ENCODE results near the gene HOXA6. TPM values are rescaled to one million over a fixed set of nuclear protein-coding genes. Genes with fewer than 3 reads are reported as not detected.

HOXA6 gene
- total RNA-seq, 2 experiments from 2014 or later = not detected

DNA sequence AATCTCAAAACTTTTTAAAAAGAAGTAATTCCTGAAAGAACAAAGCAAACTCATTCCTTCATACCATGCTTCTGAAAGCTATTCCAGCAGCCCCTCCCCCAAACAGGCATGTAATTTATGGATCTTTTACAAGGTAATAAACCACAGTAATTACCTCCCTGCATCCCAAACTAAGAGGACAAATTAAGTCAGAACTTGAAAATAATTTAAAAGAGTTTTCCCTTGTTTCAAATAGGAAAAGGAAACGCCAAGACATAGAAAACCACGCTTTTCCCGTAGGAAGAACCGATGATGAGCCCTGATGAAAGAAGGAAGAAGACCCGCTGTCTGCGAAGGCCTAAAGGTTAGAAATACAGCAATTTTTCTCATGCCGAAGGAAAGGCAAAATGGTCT is 25.9 kb downstream of the HOXA6 start:
- CTCF ChIA-PET = no interaction called here
- no peak overlapping the region for H3K27ac Mint-ChIP-seq
- no peaks in the 10 kb centered on the region for H3K4me1 Mint-ChIP-seq (ENCODE audit: low read depth)
- peaks cover 28% of the 10 kb centered on the region for H3K27me3 Mint-ChIP-seq
- H3K9me3 Mint-ChIP-seq = no peaks in the 10 kb centered on the region
- no peak overlapping the region for H3K4me3 Mint-ChIP-seq
- no peaks in the 10 kb centered on the region for H3K36me3 Mint-ChIP-seq (ENCODE audit: low read depth)
- Histone ChIP-seq H3K27ac (ENCODE audit: low read depth in 1 of 2, low read length in 2 of 2) (no peak overlapping the region), H3K4me3 (ENCODE audit: low read length) (no peak overlapping the region), H3K27me3 (ENCODE audit: control insufficient read depth in 1 of 2, insufficient read depth in 2 of 2, low read length in 2 of 2) (peaks cover 5 to 7% of the 10 kb centered on the region in 2 experiments), H3K9me3 (ENCODE audit: control insufficient read depth in 1 of 2, insufficient read depth in 1 of 2, low read length in 2 of 2) (peaks cover 0 to 7% of the 10 kb centered on the region in 2 experiments), H3K36me3 (ENCODE audit: insufficient read depth, low read length) (no peaks in the 10 kb centered on the region), H3K4me1 (ENCODE audit: insufficient read depth, low read length) (no peaks in the 10 kb centered on the region)
- intact Hi-C loops (cut with DNase I, micrococcal nuclease) = no loop called here
- POLR2A ChIA-PET = no interaction called here
- no peak for ATAC-seq (ENCODE audit: poor library complexity)
- DNase-seq = no peak
- TF ChIP-seq, protein P1, sequence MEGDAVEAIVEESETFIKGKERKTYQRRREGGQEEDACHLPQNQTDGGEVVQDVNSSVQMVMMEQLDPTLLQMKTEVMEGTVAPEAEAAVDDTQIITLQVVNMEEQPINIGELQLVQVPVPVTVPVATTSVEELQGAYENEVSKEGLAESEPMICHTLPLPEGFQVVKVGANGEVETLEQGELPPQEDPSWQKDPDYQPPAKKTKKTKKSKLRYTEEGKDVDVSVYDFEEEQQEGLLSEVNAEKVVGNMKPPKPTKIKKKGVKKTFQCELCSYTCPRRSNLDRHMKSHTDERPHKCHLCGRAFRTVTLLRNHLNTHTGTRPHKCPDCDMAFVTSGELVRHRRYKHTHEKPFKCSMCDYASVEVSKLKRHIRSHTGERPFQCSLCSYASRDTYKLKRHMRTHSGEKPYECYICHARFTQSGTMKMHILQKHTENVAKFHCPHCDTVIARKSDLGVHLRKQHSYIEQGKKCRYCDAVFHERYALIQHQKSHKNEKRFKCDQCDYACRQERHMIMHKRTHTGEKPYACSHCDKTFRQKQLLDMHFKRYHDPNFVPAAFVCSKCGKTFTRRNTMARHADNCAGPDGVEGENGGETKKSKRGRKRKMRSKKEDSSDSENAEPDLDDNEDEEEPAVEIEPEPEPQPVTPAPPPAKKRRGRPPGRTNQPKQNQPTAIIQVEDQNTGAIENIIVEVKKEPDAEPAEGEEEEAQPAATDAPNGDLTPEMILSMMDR (IDR thresholded peaks at IDR 0.05) = no peak

DNA sequence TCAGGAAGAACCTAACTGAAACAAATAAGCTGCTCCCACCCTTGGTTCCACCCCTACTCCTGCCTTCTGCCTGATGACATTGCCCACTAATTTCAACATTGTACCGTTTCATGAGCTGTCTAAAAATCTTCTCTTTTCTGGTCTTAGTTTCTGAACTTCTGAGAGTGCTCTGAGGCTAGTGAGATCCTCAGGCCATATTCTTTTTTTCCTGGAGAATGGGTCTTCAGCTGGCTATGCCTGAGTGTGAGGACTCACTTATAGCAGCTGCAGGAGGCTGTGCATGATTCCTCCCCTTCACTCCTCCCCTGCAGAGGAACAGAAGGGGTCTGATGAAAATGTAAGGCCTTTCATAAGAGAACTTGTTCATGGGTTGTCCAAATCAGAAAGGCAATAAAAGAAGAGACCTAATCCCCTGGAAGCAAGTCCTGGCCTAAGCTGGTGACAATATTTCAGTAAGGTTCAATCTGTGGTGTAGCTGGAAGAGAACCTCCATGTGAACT is 28.1 kb downstream of the HOXA6 start:
- Mint-ChIP-seq H3K36me3 (ENCODE audit: low read depth) (no peaks in the 10 kb centered on the region), H3K4me3 (no peak overlapping the region), H3K27me3 (peaks cover 24% of the 10 kb centered on the region), H3K27ac (no peak overlapping the region), H3K9me3 (no peaks in the 10 kb centered on the region), H3K4me1 (ENCODE audit: low read depth) (no peaks in the 10 kb centered on the region)
- Histone ChIP-seq H3K4me3 (ENCODE audit: low read length) (no peak overlapping the region), H3K9me3 (ENCODE audit: control insufficient read depth in 1 of 2, insufficient read depth in 1 of 2, low read length in 2 of 2) (peaks cover 0 to 15% of the 10 kb centered on the region in 2 experiments), H3K36me3 (ENCODE audit: insufficient read depth, low read length) (no peaks in the 10 kb centered on the region), H3K4me1 (ENCODE audit: insufficient read depth, low read length) (no peaks in the 10 kb centered on the region), H3K27me3 (ENCODE audit: control insufficient read depth in 1 of 2, insufficient read depth in 2 of 2, low read length in 2 of 2) (peaks cover 0 to 2% of the 10 kb centered on the region in 2 experiments), H3K27ac (ENCODE audit: low read depth in 1 of 2, low read length in 2 of 2) (no peak overlapping the region)
- DNase-seq (no peak), ATAC-seq (ENCODE audit: poor library complexity) (no peak)
- ChIA-PET CTCF (no interaction called here), POLR2A (no interaction called here)
- intact Hi-C loops (cut with DNase I, micrococcal nuclease) = no loop called here
- TF ChIP-seq, protein P1 (IDR thresholded peaks at IDR 0.05) = no peak

DNA sequence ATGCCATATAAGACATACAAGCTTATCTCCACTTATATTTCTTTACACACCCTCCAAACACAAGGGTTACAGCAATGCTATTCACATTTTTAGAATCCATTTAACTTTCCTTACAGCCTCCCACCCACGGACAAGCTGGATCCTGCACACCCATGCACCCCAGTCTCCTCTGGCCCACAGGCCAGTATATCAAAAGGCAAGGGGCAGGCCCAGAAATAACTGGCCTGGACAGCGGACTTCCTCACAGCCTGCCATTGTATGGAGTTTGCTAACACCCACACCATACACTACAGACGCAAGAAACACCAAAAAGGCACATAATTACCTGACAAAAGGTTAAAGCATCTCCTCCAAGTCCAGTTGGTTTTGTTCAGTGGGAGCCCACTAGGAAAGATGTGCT is 29.0 kb downstream of the HOXA6 start:
- TF ChIP-seq, protein P1 (IDR thresholded peaks at IDR 0.05) = no peak
- POLR2A ChIA-PET = no interaction called here
- Histone ChIP-seq H3K4me3 (ENCODE audit: low read length) (no peak overlapping the region), H3K4me1 (ENCODE audit: insufficient read depth, low read length) (no peaks in the 10 kb centered on the region), H3K27me3 (ENCODE audit: control insufficient read depth in 1 of 2, insufficient read depth in 2 of 2, low read length in 2 of 2) (peaks cover 0 to 5% of the 10 kb centered on the region in 2 experiments), H3K36me3 (ENCODE audit: insufficient read depth, low read length) (no peaks in the 10 kb centered on the region), H3K9me3 (ENCODE audit: control insufficient read depth in 1 of 2, insufficient read depth in 1 of 2, low read length in 2 of 2) (peaks cover 0 to 9% of the 10 kb centered on the region in 2 experiments), H3K27ac (ENCODE audit: low read depth in 1 of 2, low read length in 2 of 2) (no peak overlapping the region)
- DNase-seq (no peak), ATAC-seq (ENCODE audit: poor library complexity) (no peak)
- no peaks in the 10 kb centered on the region for H3K36me3 Mint-ChIP-seq (ENCODE audit: low read depth)
- intact Hi-C loops (cut with DNase I, micrococcal nuclease) = no loop called here
- H3K27ac Mint-ChIP-seq = no peak overlapping the region
- CTCF ChIA-PET = no interaction called here
- no peak overlapping the region for H3K4me3 Mint-ChIP-seq
- peaks cover 27% of the 10 kb centered on the region for H3K27me3 Mint-ChIP-seq
- no peaks in the 10 kb centered on the region for H3K9me3 Mint-ChIP-seq
- H3K4me1 Mint-ChIP-seq (ENCODE audit: low read depth) = no peaks in the 10 kb centered on the region

Measured in CD4-positive, alpha-beta T cell (primary cell).